ENCODE data around the gene TM9SF4. TPM values are rescaled to one million over a fixed set of nuclear protein-coding genes. Genes with fewer than 3 reads are reported as not detected.

Gene TM9SF4
- total RNA-seq, 1 donor from 2014 or later = 106 TPM

- no peak overlapping the region for H3K27ac Mint-ChIP-seq (ENCODE audit: unreplicated experiment)
- DNase-seq = peak; percentile 7
- peaks cover 5% of the 10 kb centered on the region for H3K27me3 Mint-ChIP-seq (ENCODE audit: unreplicated experiment)
- no peak overlapping the region for H3K4me3 Mint-ChIP-seq (ENCODE audit: unreplicated experiment)
- TF ChIP-seq CTCF (IDR thresholded peaks at IDR 0.05; ENCODE audit: partially characterized antibody, unreplicated experiment) = no peak
- no peaks in the 10 kb centered on the region for H3K9me3 Mint-ChIP-seq (ENCODE audit: unreplicated experiment)
- no peaks in the 10 kb centered on the region for H3K36me3 Mint-ChIP-seq (ENCODE audit: unreplicated experiment)
- H3K4me1 Mint-ChIP-seq (ENCODE audit: low read depth, unreplicated experiment) = peaks cover 12% of the 10 kb centered on the region
Measured at GRCh38 chr20:32153156-32153665, 43.7 kb downstream of the TM9SF4 start.

- no peak for TF ChIP-seq CTCF (IDR thresholded peaks at IDR 0.05; ENCODE audit: partially characterized antibody, unreplicated experiment)
- H3K9me3 Mint-ChIP-seq (ENCODE audit: unreplicated experiment) = no peaks in the 10 kb centered on the region
- H3K27me3 Mint-ChIP-seq (ENCODE audit: unreplicated experiment) = peaks cover 5% of the 10 kb centered on the region
- peaks cover 12% of the 10 kb centered on the region for H3K4me1 Mint-ChIP-seq (ENCODE audit: low read depth, unreplicated experiment)
- no peaks in the 10 kb centered on the region for H3K36me3 Mint-ChIP-seq (ENCODE audit: unreplicated experiment)
- no peak overlapping the region for H3K27ac Mint-ChIP-seq (ENCODE audit: unreplicated experiment)
- H3K4me3 Mint-ChIP-seq (ENCODE audit: unreplicated experiment) = no peak overlapping the region
- no peak for DNase-seq
Measured at GRCh38 chr20:32153771-32154170, 44.3 kb downstream of the TM9SF4 start.

- Mint-ChIP-seq H3K36me3 (ENCODE audit: unreplicated experiment) (no peaks in the 10 kb centered on the region), H3K9me3 (ENCODE audit: unreplicated experiment) (no peaks in the 10 kb centered on the region), H3K27ac (ENCODE audit: unreplicated experiment) (peak overlapping the region; percentile 78), H3K4me1 (ENCODE audit: low read depth, unreplicated experiment) (peaks cover 12% of the 10 kb centered on the region), H3K4me3 (ENCODE audit: unreplicated experiment) (no peak overlapping the region), H3K27me3 (ENCODE audit: unreplicated experiment) (peaks cover 5% of the 10 kb centered on the region)
- TF ChIP-seq CTCF (IDR thresholded peaks at IDR 0.05; ENCODE audit: partially characterized antibody, unreplicated experiment) = no peak
- DNase-seq = peak; percentile 75
Measured at GRCh38 chr20:32155017-32155981, 45.8 kb downstream of the TM9SF4 start.

- H3K27ac Mint-ChIP-seq (ENCODE audit: unreplicated experiment) = no peak overlapping the region
- no peaks in the 10 kb centered on the region for H3K9me3 Mint-ChIP-seq (ENCODE audit: unreplicated experiment)
- H3K4me3 Mint-ChIP-seq (ENCODE audit: unreplicated experiment) = no peak overlapping the region
- peaks cover 12% of the 10 kb centered on the region for H3K4me1 Mint-ChIP-seq (ENCODE audit: low read depth, unreplicated experiment)
- TF ChIP-seq CTCF (IDR thresholded peaks at IDR 0.05; ENCODE audit: partially characterized antibody, unreplicated experiment) = no peak
- peaks cover 5% of the 10 kb centered on the region for H3K27me3 Mint-ChIP-seq (ENCODE audit: unreplicated experiment)
- peak; percentile 18 for DNase-seq
- H3K36me3 Mint-ChIP-seq (ENCODE audit: unreplicated experiment) = peaks cover 6% of the 10 kb centered on the region
Measured at GRCh38 chr20:32157611-32158010, 48.1 kb downstream of the TM9SF4 start.

GRCh38 chr20:32158351-32158750 is 48.8 kb downstream of the TM9SF4 start:
- Mint-ChIP-seq H3K27me3 (ENCODE audit: unreplicated experiment) (peaks cover 5% of the 10 kb centered on the region), H3K4me3 (ENCODE audit: unreplicated experiment) (no peak overlapping the region), H3K36me3 (ENCODE audit: unreplicated experiment) (peaks cover 6% of the 10 kb centered on the region), H3K4me1 (ENCODE audit: low read depth, unreplicated experiment) (peaks cover 12% of the 10 kb centered on the region), H3K27ac (ENCODE audit: unreplicated experiment) (no peak overlapping the region), H3K9me3 (ENCODE audit: unreplicated experiment) (no peaks in the 10 kb centered on the region)
- TF ChIP-seq CTCF (IDR thresholded peaks at IDR 0.05; ENCODE audit: partially characterized antibody, unreplicated experiment) = no peak
- peak; percentile 6 for DNase-seq

Measured in glutamatergic neuron (in vitro differentiated cells).